ENCODE results near the gene SPNS2.

GRCh38 chr17:4556996-4557395 is 58.3 kb downstream of the SPNS2 start:
- TF ChIP-seq, protein P1, sequence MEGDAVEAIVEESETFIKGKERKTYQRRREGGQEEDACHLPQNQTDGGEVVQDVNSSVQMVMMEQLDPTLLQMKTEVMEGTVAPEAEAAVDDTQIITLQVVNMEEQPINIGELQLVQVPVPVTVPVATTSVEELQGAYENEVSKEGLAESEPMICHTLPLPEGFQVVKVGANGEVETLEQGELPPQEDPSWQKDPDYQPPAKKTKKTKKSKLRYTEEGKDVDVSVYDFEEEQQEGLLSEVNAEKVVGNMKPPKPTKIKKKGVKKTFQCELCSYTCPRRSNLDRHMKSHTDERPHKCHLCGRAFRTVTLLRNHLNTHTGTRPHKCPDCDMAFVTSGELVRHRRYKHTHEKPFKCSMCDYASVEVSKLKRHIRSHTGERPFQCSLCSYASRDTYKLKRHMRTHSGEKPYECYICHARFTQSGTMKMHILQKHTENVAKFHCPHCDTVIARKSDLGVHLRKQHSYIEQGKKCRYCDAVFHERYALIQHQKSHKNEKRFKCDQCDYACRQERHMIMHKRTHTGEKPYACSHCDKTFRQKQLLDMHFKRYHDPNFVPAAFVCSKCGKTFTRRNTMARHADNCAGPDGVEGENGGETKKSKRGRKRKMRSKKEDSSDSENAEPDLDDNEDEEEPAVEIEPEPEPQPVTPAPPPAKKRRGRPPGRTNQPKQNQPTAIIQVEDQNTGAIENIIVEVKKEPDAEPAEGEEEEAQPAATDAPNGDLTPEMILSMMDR (conservative IDR thresholded peaks at IDR 0.05 in 1 of 2, IDR thresholded peaks at IDR 0.05 in 1 of 2; ENCODE audit: extremely low read depth in 1 of 2, insufficient read depth in 1 of 2, low read depth in 1 of 2, low read length in 2 of 2) = no peak
- TF ChIP-seq EZH2 (IDR thresholded peaks at IDR 0.05; ENCODE audit: borderline replicate concordance, low read length) = no peak

Data from mammary epithelial cell (primary cell).